Measurements from ENCODE around the gene CSTA.

Gene CSTA

DNA sequence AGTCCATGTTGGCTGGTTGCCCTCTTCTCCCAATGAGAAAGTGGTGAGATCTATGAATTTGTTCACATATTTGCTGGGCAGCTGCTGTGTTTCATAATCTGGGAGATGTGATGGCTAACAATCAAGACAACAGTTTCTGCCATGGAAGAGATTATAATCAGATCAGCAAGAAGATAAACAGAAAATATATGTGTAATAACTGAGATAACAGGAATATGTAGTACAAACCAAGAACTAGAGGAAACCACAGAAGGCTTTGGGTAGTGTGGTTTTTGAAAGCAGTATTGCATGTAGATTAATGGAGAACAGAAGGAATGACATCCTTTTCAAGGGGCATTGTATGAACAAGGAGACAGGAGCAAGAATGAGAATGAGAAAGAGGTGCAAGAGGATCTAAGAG is 12.2 kb upstream of the CSTA start:
- Histone ChIP-seq H3K9me3 (no peaks in the 10 kb centered on the region), H3K4me1 (no peaks in the 10 kb centered on the region), H3K36me3 (no peaks in the 10 kb centered on the region), H3K27me3 (peaks cover 0 to 2% of the 10 kb centered on the region in 2 donors), H3K4me3 (no peak overlapping the region), H3K27ac (no peak overlapping the region)
- intact Hi-C loops (cut with DNase I; ENCODE audit: low total_unique reads) = no loop called here
- no peak for TF ChIP-seq CTCF (IDR thresholded peaks at IDR 0.05)
- no peak for DNase-seq

- TF ChIP-seq CTCF (IDR thresholded peaks at IDR 0.05) = no peak
- no peaks in the 10 kb centered on the region for H3K4me1 ChIP-seq
- H3K27ac ChIP-seq = no peak overlapping the region
- H3K27me3 ChIP-seq = peaks cover 0 to 2% of the 10 kb centered on the region in 2 donors
- no peaks in the 10 kb centered on the region for H3K9me3 ChIP-seq
- intact Hi-C loops (cut with DNase I; ENCODE audit: low total_unique reads) = no loop called here
- H3K36me3 ChIP-seq = no peaks in the 10 kb centered on the region
- no peak for DNase-seq
- no peak overlapping the region for H3K4me3 ChIP-seq
Observed at GRCh38 chr3:122313281-122313680, 11.8 kb upstream of the CSTA start.

DNA sequence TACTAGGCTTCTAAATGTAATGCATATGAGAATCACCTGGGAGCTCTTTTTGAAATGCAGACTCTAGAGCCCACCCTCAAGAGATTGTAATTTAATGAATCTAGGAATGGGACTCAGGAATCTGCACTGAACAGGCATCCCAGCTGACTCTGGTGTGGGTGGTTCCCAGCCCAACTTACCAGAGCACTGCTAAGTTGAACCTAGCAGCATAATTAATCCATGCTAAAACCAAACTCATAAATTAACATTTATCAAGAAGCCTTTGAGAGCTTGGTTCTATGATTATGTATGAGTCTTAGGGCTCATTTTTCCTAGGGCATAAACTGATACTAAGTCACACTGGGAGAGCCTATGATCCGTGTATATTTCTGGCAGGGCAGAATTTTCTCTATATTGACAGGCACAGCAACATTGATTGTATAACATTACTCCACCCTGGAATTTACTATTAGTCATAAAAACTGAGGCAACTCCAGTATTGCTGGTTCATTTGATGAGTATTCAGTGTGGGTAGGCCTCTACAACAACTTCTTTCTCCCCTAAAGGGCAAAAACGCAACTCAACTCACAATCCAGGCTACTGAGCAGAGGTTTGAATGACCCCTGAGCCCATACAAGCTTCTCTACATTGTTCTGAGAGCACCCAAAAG is 10.7 kb upstream of the CSTA start:
- DNase-seq = no peak
- H3K9me3 ChIP-seq = peaks cover 0 to under 1% (median 0%) of the 10 kb centered on the region in 3 donors
- no peak overlapping the region for H3K27ac ChIP-seq
- H3K27me3 ChIP-seq = peaks cover 0 to 2% of the 10 kb centered on the region in 2 donors
- no peak overlapping the region for H3K4me3 ChIP-seq
- H3K36me3 ChIP-seq = no peaks in the 10 kb centered on the region
- TF ChIP-seq CTCF (IDR thresholded peaks at IDR 0.05) = no peak
- no peaks in the 10 kb centered on the region for H3K4me1 ChIP-seq
- intact Hi-C loops (cut with DNase I; ENCODE audit: low total_unique reads) = no loop called here

GRCh38 chr3:122315619-122316018 is 9.4 kb upstream of the CSTA start:
- no peak for DNase-seq
- intact Hi-C loops (cut with DNase I; ENCODE audit: low total_unique reads) = no loop called here
- Histone ChIP-seq H3K36me3 (no peaks in the 10 kb centered on the region), H3K27ac (no peak overlapping the region), H3K4me3 (no peak overlapping the region), H3K4me1 (no peaks in the 10 kb centered on the region), H3K27me3 (peaks cover 0 to 2% of the 10 kb centered on the region in 2 donors), H3K9me3 (peaks cover 0 to 4% (median 0%) of the 10 kb centered on the region in 3 donors)
- TF ChIP-seq CTCF (IDR thresholded peaks at IDR 0.05) = no peak

GRCh38 chr3:122316368-122316767 is 8.7 kb upstream of the CSTA start:
- intact Hi-C loops (cut with DNase I; ENCODE audit: low total_unique reads) = no loop called here
- Histone ChIP-seq H3K27me3 (peaks cover 0 to 2% of the 10 kb centered on the region in 2 donors), H3K4me3 (no peak overlapping the region), H3K9me3 (peaks cover 0 to 4% (median 0%) of the 10 kb centered on the region in 3 donors), H3K4me1 (no peaks in the 10 kb centered on the region), H3K27ac (no peak overlapping the region), H3K36me3 (no peaks in the 10 kb centered on the region)
- no peak for DNase-seq
- TF ChIP-seq CTCF (IDR thresholded peaks at IDR 0.05) = no peak

Measured in tibial artery (tissue), 4 donors.